ENCODE data around the gene PLEKHD1.
A peak's percentile ranks its signal among the peaks of the same experiment; 100 is the strongest.

Gene PLEKHD1

DNA sequence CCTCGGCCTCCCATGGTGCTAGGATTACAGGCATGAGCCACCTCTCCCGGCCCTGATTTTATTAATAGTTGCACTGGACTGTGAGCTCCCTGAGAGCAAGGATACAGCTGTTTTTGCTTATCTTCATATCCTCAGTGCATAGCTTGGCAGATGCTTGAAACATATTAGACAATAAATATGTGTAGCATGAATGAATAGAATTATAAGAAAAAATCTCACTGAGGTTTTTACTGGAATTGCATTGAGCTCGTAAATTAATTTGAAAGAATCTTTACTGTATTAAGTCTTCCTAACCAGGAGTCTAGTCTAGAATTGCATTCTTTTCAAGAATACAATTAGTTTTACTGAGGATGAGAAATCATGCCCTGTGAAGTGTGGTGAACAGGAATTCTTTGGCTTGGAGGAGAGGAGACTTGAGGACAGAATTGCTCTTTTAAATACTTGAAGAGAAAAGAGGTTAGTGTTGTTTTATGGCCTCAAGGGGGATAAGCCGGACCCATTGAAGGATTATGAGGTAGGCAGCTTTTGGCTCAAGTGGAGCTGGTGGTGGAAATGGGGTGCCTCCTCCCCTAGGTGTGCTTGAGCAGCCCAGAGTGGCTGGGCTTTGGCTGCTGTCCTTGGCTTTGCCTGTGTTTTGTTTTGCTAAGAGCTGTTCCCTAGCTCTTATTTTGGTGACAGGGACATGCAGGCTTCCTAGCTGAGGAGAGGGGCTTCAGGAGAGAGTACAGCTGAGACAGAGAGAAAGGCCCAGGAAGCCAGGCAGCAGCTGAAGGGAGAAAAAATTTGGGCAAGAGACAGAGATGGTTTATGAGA is 34.0 kb downstream of the PLEKHD1 start:
- DNase-seq, result no peak

DNA sequence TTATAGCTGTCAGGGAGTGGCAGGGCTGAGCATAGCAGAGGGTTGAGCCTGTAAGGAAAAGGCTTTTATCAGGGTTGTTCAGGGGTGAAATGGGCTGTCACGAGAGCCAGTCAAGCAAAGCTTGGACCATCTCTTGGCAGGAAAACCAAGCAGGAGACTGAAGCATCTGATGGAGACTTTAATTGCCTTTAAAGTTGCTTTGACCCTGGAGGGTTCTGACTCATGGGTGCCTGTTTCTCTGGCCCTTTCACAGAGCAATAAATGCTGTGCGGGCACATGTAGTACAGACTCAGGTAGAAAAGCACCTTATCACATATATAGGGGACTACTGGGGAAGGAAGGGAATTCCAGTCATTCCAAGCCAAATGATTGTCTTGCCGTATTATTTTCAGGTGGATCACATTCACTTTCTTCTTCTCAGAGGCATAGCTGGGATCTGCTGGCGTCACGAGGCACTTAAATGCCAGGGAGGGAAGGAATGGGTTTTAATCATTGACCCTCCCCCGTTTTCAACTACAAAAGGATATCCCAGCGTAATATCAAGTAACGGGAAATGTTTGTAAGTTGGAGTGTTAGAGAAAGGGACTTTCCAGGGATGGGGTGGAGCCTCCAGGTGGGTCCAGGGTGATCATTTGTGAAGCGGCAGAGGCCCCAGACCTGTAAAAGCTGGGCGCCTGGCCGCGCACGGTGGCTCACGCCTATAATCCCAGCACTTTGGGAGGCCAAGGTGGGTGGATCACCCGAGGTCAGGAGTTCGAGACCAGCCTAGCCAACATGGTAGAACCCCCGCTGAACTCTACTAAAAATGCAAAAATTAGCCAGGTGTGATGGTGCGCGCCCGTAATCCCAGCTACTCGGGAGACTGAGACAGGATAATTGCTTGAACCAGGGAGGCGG is 34.9 kb downstream of the PLEKHD1 start:
- peak; percentile 30 for DNase-seq

DNA sequence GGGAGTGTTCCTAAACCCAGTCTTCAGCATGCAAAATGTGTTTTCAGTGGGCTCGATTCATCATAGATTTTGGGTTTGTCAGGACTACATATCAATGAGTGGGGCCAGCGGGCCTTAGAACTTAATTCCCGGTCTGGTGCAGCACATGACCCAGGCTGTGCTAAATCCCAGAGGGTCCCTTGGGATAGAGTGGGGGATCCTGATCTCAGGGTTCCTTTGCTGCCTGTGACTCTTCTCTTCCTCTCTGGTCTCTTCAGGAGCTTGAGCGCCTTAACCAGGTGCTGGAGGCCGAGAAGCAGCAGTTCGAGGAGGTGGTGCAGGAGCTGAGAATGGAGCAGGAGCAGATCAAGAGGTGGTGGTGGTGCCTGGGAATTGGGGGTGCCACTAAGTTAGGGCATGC is 37.5 kb downstream of the PLEKHD1 start:
- DNase-seq, result no peak

DNA sequence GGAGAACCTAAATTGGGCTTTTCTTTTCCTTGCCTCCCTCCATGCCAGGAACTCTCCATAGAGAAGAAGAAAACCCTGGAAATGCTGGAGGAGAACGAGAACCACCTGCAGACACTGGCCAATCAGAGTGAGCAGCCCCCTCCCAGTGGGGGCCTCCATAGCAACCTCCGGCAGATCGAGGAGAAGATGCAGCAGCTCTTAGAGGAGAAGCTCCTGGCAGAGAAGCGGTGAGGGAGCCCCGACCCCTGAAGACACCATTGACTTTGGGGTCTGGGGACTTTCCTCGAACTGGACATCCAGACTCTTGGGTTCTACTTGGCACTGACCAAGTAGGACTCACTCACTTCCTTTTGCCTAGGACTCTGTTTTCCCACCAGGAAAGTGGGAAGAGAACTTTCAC is 41.4 kb downstream of the PLEKHD1 start:
- no peak for DNase-seq

DNA sequence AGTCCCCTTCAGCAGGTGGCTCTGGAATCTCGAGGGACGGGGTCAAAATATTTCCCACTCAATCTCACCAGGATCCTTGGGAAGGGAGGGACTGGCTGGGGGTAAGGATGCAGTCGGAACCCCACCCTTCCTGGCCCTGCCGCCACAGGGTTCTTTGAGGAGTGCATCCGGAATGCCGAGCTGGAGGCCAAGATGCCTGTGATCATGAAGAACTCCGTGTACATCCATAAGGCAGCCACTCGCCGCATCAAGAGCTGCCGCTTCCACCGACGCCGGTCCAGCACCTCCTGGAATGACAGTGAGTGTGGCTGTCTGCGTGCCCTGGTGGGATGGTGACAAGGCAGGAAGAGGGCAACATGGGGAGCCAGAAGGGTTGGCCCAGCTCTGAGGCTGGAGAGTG is 43.1 kb downstream of the PLEKHD1 start:
- DNase-seq, result no peak

DNA sequence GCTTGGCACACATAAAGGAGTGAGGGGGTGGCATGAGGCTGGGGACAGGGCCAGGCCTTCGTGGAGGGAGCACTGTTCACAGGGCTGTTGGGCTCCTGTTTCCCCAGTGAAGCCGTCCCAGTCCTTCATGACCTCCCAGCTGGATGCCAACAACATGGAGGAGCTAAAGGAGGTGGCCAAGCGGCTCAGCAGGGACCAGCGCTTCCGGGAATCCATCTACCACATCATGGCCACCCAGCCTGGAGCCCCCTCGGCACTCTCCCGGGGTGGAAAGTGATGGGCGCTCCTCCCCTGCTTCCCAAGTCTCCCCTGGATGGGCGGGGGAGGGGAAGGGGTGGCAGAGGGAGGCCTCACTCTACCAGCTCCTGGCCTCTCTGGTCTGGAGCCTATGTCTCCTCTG is 43.6 kb downstream of the PLEKHD1 start:
- no peak for DNase-seq

DNA sequence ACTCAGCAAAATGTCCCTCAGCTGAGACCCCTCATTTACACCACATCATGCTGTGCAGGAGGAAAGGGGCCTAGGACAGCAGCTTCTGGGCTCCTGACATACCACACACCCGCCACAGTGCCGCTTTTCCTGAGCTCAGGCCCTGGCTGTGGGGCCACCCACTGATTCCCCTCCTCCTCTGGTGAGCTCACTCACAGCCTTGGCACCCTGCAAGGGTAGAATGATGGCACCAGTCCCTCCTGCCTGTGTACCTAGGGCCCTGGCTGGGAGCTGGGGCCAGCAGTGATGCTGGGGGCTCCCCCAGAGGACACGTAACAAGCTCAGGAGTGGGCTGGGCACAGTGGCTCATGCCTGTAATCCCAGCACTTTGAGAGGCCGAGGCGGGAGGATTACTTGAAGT is 44.4 kb downstream of the PLEKHD1 start:
- DNase-seq, result no peak

DNA sequence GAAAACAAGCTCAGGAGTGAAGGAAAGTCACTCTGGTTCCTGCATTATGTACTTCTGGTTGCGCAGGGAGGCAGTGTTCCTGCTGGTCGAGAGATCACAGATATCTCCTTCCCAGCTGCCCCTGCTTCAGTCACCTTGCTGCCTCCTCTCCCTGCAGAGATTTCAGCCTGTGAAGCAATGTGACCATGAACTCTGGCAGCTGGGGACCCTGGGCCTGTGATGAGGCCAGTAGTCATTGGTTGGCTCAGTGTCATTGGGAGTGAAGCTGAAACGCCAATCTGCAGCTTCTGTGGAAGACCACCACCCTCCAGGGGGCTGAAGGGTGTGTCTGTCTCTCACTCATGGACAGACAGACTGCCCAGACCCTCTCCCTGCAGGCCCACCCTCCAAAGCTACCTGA is 45.0 kb downstream of the PLEKHD1 start:
- DNase-seq, result no peak

DNA sequence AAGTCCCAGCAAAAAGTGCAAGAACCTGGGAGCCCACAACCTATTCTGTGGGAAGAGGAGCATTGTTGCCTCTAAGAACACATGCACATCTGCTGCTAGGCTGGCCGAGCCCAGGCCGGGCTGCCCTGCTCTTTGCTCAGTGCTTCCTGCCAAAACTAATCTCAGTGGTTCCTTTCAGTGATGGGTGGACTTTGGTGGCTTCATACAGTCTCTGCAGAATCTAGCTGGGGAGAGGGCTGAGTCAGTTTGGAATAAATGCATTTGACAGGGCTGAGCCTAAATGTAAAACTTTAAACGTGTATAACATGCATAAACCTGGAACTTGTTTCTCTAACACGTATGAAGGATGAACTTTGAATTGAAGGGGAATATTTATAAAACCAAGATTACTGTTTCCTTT is 45.6 kb downstream of the PLEKHD1 start:
- no peak for DNase-seq

DNA sequence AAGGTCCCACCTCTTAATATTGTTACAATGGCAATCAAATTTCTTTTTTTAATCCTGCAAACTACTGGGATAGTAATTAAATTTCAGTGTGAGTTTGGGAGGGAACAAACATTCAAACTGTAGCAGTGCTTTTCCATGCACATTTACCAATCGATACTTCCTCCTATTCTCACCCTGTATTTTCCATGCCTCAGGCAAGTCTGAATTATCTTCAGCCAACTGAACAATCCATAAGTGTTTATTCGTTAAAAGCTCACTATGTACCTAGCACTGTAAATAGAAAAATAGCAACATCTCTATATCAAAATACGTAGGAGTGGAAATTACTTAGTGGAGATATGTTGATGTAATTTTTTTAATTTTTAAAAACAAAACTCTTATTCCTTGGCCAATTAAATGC is 46.6 kb downstream of the PLEKHD1 start:
- no peak for DNase-seq

DNA sequence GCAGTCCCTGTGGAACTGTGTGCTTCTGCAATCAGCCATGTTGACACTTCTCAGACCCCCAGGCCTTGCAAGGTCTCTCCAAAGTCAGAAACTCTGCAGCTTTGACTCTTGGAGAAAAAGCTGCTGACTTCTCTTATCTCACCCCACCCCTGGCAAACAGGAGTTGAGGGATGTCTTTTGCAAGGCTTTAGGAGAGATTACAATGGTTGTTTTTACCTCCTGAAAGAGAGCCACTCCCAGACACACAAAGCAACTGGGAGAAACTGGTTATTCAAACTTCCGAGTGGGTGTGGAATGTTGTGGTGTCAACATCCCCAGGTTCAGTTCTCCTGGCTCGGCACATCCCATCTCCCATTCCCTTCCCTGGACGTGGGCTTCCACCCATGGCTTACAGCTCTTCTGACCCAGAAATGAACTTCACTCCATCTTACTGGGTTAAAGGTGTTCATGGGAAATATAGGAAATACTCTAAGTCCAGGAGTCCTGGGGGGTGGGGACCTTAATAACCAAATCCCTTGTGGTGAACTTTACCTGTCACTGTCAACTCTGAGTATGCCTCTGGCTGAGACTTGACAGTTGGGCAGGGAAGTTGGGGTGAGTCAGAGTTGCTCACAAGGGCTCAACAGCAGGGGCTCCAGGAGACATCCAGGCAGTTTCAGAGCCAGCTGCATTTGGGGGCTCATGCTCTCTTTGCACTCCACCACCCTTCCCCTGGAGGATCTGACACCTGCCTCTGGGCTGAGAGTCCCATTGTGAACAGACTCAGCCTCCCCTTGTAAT is 48.2 kb downstream of the PLEKHD1 start:
- DNase-seq, result no peak

DNA sequence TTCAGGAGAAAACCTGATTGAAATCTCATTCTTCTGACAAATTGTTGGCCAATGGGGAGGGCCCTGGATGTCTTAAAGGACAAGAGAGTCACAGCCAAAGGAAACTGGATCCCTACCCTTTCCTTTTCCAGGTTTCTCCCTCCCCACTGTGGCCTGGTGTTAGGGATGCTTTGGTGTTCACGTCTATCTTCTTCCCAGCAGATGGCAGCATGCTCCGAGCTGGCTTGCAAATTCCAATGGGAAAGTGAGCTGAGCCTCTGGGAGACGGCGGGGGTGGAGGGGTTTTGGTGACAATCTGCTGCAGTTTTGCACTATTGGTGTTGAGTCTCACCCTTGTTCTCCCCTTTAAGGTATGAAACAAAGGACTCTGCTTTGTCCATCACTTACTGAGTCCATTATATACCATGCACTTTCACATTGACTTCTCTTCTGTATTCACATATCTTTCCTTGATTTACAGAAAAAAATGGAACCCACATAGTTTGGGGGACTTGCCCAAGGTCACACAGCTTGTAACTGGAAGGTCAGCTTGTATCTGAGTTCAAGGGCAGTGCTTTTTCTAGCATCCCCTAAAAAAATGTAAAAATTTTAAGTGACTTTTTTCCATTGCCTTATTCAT is 50.8 kb downstream of the PLEKHD1 start:
- peak; percentile 18 for DNase-seq

DNA sequence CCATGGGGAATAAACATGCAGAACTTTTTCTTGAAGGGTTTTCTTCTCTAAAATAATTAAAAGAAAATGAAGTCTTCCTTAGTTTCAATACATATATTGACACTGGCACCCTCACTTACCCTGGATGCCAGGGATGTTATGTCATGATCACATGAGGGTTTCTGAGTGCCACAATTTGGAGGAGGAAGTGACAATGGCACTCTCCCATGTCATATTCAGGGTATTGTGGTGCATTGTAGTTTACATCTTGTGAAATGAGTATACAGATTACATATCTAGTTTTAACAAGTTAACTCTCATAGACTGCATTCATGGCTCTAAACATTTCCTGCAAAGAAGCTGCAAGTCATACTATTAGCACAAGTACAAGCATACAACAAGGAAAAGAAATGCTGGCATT is 52.4 kb downstream of the PLEKHD1 start:
- DNase-seq, result no peak

DNA sequence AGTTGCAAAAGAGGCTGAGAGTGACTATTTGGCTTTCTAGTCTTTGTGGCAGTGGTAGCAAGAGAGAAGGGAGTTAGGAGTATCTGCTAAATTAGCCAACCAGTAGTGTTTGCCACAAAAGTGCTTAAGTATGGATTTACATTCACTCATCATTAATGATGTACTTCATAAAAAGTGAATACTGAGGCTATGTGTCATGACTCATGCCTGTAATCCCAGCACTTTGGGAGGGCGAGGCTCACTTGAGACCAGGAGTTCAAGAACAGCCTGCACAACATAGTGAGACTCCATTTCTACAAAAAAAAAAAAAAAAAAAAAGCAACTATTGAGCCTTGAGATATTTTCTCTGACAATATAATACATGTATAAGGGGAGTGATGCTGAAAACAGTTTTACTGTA is 53.4 kb downstream of the PLEKHD1 start:
- DNase-seq, result no peak

DNA sequence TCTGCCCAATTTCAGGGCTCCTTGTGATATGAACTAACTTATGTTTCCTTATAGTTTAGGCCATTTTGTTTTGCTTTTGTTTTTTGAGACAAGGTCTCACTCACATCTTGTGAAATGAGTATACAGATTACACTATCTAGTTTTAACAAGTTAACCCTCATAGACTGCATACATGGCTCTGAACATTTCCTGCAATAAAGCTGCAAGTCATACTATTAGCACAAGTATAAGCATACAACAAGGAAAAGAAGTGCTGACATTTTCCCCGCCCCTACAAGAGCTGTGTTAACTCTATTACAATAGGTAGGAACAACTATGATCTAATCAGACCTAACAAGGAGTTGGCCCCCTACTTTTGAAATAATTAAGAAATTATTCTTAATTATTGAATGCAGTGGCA is 54.2 kb downstream of the PLEKHD1 start:
- no peak for DNase-seq

DNA sequence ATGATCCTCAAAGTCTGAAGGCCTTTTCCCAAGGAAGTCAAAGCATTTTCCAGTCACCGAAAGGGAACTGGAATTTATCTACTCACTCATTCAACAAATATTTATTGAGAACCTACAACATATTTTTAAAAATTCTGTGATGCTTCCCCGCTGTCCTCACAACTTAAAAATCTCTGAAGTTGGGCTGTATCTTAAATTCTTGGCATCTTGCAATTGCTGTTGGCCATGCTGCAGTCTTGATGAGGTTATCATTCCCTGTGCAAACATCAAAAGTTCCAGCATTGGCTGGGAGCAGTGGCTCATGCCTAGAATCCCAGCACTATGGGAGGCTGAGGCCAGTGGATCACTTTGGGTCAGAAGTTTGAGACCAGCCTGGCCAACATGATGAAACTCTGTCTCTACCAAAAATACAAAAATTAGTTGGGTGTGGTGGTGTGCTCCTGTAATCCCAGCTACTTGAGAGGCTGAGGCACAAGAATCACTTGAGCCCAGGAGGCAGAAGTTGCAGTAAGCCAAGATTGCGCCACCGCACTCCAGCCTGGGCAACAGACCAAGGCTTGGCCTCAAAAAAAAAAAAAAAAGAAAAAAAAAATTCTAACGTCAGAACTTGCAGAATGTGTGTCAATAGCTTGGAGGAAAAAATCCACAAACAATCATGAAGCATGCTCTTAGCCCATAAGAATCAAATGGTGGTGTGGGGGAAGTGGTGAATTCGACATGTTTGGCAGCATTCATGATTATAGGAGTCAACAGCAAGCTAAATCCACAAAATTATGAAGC is 55.3 kb downstream of the PLEKHD1 start:
- DNase-seq, result no peak

DNA sequence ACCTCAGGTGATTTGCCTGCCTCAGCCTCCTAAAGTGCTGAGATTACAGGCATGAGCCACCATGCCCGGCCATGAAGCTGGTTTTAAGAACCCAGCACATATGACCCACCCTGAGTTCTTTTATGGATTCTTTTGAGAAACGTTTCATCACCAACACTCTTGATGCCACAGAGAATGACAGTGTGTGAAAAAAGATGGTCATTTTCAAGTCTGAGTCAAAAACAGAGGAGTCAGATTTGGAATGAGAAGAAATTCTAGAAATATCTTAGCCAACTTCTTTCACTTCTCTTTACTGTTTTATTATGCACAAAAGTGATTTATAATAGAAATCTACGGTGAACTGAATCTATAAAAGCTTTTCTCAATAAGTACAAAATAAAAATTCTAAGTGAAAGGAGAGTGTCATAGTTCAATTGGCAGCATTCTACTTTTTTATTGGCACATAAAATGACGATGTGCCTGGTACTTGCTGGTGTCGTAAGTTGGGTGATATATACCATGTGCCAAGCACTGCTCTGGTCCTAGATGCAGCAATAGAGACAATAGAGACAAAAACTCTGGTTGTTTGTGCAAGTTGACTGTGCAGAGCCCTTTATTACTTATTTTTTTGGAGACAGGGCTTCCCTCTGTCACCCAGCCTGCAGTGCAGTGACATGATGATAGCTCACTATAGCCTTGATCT is 56.3 kb downstream of the PLEKHD1 start:
- no peak for DNase-seq

DNA sequence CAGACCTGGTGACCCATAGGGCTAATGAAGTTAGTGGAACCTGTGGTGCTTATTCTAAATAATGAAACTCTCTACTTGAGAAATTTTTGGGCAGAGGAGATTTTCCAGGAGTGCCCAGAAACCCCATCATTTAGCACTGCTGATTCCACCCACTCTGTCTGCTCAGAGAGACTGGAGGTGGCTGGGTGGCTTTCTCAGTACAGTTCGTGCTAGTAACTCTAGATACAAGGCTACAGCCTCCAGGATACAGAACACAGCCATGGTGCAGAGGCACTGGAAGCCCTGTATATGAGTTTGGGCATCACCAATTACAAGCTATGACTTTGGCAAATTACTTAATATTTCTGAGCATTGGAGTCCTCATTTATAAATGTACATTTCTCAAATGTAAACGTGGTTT is 57.8 kb downstream of the PLEKHD1 start:
- DNase-seq, result no peak

DNA sequence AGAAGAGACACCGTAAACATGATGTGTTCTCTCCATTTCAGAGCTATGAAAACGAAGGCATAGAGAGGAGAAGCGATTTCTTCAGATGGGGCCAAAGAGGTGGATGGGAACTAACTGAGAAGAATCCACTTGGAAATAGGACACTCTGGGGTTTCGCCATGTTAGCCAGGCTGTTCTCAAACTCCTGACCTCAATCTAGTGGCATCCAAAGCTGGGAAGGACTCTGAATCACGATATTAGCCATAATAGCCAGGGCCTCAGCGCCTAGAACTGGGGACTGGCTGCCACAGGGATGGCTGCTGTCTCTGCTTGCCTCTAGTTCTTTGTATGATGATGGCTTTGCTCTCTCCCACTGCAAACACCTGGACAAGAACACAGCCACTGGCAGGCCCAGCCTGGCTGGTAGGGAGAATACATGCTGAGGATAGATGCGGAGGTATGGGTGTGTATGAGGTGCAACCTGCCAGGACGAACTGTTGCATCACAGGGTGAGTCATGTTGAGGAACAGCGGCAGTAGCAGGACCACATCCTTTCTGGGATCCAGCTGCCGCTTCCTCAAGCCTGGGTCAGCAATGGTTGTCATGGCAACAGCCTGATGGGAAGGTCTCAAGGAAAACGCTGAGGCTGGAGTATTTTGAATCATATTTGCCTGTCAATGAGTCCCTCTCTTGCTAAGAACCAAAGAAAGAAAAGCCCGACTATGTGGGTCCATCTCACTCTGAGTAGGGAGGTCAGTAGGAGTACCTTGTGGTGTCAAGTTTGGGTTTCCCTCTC is 59.0 kb downstream of the PLEKHD1 start:
- no peak for DNase-seq

DNA sequence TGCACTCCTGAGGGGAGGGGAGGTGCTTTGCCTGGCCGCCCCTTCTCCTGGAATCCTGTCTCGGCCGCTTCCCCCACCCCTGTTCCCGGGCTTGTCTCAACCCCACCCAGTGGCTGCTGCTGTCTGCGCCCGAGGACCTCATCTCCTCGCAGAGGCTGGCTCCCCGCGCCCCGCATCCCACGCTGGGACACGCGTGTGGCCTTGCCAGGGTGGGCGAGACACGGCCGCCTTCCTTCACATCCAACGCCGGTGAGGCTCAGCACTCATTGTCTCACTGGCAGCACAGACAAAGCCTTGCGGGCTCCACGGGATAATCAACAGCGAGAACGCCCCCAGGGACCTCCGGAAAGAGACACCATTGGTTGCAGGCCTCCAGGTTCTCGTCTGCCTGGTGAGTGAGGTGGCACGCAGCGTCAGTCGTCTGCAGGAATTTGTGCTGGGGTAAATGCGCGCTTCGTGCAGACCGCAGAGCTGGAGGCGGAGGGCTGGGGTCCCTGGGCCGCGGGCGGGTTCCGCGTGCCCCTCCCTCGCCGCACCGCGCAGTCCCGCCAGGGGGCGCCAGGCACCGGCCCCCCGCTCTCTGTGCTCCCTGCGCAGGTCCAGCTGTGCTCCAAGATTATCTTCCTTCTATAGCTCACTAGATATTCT is 63.3 kb downstream of the PLEKHD1 start:
- DNase-seq, result peak; percentile 85
